ENCODE data around the gene CD300LB.

DNA sequence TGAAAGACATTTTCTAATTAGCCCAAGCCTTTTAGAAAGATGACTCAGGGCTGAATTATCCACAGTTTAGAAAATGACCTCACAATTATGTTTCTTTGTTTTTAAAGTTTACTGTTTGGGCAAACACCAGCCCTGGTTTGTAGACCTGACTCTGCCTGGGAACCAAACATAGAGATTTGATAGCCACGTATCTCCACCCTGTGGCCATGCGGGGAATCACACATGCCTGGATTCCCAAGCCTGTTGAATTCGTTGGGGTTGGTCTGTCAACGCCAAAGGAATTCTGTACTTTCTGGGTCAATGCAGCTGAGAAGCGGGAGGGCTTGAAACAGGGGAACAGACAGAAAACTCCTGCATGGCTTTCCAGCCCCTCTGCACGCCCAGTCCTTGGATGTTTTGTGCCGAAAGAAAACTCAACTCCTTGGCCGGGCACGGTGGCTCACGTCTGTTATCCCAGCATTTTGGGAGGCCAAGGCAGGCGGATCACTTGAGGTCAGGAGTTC lies 37.9 kb downstream of the CD300LB start:
- peak; percentile 91 for TF ChIP-seq CTCF (IDR thresholded peaks at IDR 0.05; ENCODE audit: insufficient read depth, low read depth, low read length)
- no peak for TF ChIP-seq EZH2 (IDR thresholded peaks at IDR 0.05; ENCODE audit: insufficient read depth, low read length)

Data from astrocyte (in vitro differentiated cells and primary cell).